ENCODE measurements around the gene PRRT3.
A peak's percentile ranks its signal among the peaks of the same experiment; 100 is the strongest.
"Not testable (repeated sequence)": the region's sequence is repeated elsewhere in the genome, so short reads cannot be mapped to it uniquely, and the experiment has no call there.

The PRRT3 gene

DNA sequence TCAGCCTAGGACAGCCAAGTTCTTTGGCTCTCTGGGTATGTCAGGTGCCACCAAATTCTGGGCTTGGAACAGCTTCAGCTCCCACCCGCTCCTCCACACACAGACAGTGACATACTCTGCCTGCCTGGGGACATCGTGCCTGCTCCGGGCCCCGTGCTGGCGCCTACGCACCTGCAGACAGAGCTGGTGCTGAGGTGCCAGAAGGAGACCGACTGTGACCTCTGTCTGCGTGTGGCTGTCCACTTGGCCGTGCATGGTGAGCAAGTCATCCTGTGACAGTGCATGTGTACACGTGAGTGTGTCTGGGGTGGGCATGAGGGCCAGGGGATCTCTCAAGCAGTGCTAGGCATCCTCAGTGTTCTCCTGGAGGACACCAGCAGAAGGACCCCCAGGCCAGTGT is 34.4 kb downstream of the PRRT3 start:
- no peak for DNase-seq

DNA sequence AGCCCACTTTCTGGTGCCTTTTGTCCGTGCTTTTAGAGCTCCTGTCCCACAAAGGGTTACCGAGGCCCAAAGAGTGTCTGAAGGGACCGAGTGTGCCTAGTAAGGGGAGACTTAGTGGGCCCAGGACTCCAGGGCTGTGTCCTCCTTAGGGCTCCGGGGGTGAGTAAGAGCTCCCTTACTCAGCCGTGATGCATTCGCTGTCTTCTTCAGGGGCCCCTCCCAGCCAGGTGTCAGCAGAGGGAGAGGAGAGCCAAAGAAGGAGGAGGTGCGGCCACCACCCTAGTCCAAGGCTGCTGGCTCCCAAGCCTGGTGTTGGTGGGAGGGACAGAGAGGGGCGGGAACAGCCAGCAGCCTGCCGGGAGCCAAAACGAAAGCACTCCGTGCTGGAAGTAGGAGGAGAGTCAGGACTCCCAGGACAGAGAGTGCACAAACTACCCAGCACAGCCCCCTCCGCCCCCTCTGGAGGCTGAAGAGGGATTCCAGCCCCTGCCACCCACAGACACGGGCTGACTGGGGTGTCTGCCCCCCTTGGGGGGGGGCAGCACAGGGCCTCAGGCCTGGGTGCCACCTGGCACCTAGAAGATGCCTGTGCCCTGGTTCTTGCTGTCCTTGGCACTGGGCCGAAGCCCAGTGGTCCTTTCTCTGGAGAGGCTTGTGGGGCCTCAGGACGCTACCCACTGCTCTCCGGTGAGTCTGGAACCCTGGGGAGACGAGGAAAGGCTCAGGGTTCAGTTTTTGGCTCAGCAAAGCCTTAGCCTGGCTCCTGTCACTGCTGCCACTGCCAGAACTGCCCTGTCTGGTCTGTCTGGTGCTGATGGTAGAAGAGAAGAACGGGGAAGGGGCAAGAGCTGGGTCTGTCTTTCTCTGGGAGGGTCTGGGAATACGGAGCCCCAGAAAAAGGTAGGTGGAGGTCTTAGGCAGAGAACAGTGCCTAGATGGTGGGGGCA is 35.2 kb downstream of the PRRT3 start, which contains the start of gene IL17RC:
TSS of gene IL17RC (plus strand) at position 365 of the 947 bp plus-strand sequence. CDS start at position 583, 218 bp downstream.
- peak; percentile 82 for DNase-seq

DNA sequence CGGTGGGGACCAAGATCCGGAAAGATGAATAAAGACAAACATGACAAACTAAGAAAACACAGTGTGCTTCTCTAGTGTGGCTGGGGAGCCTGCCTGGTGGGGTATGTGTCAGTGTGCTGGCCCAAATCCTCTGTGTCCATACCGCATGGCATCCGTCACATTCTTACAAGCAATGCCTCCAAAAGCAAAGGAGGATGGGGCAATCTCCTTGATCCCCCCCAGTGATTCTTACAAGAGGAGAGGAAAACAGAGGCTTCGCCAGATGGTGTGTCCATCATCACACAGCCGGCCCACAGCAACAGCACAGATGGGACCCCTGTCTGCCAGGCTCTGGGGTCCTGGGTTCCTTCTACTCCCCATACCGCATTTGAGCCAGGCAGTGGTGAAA is 35.9 kb downstream of the PRRT3 start:
- DNase-seq = no peak

DNA sequence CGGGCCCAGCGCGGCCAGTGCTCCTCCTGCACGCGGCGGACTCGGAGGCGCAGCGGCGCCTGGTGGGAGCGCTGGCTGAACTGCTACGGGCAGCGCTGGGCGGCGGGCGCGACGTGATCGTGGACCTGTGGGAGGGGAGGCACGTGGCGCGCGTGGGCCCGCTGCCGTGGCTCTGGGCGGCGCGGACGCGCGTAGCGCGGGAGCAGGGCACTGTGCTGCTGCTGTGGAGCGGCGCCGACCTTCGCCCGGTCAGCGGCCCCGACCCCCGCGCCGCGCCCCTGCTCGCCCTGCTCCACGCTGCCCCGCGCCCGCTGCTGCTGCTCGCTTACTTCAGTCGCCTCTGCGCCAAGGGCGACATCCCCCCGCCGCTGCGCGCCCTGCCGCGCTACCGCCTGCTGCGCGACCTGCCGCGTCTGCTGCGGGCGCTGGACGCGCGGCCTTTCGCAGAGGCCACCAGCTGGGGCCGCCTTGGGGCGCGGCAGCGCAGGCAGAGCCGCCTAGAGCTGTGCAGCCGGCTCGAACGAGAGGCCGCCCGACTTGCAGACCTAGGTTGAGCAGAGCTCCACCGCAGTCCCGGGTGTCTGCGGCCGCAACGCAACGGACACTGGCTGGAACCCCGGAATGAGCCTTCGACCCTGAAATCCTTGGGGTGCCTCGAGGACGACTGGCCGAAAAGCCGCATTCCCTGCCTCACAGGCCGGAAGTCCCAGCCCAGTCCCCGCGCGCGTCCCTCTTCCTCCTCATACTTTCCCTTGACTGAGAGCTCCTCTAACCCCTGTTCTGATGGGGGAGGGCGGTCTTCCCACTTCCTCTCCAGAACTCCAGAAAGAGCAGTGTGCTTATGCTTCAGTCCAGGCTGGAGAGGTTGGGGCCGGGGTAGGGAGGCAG is 36.7 kb downstream of the PRRT3 start:
- DNase-seq = peak; percentile 15

DNA sequence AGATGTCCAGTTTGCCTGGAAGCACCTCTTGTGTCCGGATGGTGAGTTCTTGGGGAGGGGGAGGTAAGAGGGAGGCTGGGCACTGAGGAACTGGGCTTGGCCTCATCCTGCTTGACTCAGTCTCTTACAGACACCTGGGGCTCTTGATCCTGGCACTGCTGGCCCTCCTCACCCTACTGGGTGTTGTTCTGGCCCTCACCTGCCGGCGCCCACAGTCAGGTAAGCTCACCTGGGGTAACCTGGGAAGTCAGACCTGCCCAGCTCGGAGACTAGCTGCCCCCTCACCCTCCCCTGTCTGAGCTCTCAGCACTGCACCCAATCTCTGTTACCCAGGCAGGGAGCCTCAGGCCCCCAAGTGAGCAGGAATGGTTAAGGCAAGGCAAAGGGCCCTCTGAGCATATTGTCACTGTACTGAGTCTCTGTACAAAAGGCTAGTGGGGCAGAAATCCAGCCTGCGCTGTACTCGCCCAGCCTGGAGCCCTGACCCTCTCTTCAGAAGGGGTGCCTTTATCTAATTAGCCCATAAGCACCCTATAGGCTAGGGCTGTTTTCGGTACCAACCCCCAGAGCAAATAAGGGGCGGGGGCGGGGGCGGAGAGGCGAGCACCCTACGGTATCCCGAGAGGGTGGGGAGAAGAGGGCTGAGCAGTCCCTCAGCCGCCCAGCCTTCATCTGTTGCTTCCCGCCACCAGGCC is 37.5 kb downstream of the PRRT3 start:
- peak; percentile 33 for DNase-seq

DNA sequence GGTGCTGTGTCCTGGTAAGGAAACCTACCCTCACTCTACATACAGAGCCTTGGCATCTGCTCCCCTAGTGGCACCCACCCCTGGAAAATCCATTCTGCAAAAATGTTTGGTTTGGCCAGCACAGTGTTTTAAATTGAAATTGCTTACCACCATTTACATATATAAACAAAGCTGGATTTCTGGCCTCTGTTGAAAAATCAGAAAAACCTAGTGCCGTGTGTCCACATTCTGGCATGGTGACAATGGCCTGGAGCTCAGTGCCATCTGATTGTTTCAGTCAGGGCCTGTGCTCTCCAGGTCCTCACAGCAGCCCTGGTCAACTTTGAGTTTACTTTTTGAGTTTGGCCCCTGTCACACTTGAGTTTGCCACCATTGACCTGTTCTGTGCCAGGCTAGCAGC is 38.2 kb downstream of the PRRT3 start:
- DNase-seq = no peak

DNA sequence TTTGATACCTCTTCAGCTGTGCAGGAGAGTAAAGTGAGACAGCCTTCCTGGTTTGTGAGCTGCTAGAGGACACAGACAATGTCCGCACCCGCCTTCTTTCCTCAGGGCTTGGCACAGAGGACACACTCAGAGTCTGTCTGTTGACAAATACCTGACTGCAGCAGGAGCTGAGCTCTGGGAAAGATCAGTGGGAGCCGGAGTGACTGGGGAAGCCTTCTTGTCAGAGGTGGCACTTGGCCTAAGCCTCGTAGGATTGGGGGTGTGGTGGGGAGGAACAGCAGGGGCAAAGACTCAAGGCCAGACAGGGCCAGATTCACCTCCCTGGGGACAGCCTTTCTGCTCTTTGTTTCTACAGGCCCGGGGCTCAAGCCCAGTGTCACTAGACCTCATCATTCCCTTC is 38.6 kb downstream of the PRRT3 start:
- DNase-seq = peak; percentile 7

DNA sequence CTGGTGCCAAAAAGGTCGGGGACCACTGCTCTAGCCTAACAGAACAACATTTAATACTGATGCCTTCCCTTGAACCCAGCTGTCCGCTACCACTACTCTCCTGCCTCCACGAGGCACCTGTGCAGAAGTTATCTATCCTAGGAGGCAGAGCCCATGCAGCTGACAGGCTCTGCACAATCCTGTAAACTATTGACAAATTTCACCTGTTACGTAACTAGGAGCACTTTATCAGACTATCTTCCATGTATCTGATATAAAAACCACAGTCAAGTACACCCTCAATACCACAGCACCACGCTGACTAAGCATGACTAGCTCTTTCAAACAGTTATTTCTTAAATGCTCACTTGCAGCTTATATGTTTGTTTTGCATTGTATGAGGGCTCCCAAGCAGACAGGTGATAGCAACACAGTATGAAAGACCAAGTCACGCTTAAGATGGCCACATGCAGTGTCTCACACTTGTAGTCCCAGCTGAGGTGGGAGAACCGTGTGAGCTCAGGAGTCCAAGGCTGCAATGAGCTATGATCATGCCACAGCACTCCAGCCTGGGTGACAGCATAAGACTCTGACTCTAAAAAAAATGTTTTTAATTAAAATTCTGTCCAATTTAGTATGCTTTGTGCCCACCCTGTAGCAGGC is 39.8 kb downstream of the PRRT3 start:
- DNase-seq = no peak

DNA sequence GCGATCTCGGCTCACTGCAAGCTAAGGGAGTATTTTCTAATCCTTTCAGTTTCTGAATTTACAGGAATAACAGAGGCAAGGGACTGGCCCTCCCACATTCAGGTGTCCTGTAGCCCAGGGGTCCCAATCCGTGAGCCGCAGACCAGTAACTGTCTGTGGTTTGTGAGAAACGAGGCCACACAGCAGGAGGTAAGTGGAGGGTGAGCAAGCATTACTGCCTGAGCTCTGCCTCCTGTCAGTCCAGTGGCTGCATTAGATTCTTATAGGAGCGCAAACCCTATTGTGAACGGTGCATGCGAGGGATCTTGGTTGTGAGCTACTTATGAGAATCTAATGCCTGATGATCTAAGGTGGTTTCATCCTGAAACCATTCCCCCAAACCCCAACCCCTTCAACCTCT is 40.3 kb downstream of the PRRT3 start:
- DNase-seq = no peak

DNA sequence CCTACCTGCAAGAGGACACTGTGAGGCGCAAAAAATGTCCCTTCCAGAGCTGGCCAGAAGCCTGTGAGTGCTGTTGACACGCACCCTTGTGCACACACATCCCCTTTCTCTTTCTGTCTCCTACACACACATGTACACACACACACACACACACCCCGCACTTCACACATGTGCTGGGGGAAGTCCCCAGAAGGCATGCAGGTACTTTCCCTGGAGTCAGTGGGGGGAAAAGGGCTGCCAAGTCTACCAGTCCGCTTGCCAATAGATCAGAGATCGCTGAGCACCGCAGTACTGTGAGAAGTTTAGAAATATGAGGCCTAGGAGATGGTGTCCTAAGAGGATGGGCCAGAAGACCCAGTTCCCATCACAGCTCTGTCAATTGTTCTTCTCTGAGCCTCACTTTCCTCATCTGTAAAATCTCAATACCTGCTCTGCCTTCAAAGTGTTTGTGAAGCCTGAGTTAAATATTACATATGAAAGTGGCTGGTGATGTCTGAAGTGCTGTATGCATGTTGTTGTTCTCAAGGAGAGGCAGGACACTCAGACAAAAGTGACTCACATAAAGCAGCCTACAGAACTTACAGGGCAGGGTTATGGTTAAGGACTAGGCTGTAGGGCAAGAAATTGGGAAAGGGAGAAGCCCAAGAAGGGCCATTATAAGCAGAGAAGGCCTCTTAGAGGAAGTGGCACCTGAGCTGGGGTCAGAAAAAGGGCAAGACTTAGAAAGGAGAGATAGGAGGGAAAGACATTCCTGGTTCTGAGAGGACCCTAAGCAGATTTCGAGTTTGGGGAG is 42.8 kb downstream of the PRRT3 start:
- no peak for DNase-seq

DNA sequence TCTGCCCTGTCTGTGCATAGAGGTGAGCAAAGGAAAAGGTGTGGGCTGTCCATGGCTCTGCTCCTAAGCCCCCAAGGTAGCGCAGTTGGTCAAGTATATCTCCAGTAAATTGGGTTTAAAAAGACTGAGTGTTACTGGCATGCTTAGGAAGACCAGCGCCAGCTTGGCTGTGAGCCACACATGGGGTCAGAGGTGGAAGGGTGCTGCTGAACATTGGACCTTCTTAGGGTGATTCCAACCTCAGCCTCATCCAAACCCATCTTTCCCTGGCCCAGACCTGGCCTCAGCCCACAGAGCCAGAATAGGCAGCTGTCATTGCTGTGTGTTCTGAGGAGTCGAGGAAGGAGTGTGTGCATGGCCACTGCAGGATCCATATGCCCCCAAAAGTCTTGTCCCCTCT is 43.9 kb downstream of the PRRT3 start:
- DNase-seq = no peak

DNA sequence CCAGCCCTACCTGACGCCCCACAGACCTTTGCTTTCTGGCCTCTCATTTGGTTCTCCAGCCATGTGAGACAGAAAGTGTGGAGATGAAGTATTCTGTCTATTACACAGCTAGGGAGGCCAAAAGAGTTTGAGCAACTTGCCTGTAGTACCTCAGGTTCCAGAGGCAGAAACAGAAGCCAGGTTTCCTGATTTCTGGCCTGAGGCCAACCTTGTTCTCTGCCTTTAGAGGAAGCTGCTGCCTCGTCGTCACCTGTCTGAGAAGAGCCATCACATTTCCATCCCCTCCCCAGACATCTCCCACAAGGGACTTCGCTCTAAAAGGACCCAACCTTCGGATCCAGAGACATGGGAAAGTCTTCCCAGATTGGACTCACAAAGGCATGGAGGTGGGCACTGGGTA is 45.7 kb downstream of the PRRT3 start:
- no peak for DNase-seq

DNA sequence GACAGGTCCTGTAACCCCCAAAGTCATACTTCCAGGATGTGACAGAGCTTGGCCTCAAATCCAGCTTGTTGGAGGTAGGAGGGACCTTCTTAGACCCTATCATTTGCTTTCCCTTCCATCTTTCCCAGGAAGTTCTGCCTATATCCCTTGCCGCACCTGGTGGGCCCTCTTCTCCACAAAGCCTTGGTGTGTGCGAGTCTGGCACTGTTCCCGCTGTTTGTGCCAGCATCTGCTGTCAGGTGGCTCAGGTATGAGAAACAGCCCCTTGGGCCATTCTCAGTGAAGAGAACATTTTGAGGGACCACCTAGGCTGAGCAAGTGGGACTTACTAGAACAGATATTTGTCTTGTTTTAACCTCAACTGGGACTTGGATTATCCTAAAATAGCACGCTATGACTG is 48.3 kb downstream of the PRRT3 start:
- no peak for DNase-seq

DNA sequence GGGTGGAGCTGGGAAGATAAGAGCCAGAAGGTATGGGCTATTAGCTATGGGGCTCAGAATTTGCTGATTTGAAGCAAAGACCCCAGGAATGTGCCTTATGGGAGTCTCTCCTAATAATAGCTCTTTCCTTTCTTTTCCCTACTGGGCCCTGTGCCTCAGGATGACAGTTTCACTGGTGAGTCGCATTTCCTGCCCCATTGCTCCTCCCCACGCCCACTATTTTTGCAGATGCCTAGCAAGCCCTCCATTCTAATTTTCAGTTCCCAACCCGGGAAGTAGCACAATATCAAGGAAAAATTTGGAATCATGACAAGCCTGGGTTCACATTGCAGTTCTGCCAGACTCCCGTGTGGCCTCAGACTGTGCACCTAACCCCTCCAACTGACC is 49.0 kb downstream of the PRRT3 start:
- DNase-seq = no peak

DNA sequence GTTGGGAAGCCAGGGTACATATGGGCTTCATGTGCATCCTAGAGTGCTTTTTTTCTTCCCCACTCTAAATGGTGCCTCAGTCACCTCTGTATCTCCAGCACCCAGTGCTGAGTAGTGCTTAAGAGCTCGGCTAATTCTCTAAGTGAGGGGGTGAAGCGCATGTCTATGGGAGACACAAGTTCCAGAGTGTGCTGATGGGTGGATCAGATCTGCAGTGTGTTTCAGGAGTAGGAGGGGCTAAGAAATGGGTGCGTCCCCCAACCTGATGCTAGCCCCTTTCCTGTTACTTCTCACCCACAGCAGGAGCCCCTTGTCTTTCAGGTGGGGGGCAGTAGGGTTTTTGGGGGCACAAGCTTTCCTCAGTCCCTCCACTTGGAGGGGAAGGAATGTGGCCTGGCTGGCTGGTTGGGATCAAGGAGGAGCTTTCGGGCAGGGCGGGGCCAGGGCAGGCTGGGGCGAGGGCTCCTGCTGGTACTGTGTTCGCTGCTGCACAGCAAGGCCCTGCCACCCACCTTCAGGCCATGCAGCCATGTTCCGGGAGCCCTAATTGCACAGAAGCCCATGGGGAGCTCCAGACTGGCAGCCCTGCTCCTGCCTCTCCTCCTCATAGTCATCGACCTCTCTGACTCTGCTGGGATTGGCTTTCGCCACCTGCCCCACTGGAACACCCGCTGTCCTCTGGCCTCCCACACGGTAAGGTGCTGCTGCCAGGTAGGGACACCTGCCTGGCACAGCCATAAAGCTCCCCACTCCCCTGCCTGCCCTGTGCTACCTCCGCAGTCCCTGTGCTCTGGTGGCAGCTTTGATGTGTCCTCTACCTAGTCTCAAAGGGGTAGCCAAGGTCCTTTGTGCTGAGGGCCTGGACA is 49.6 kb downstream of the PRRT3 start, which contains the start of gene IL17RE:
TSS of gene IL17RE (plus strand) at position 477 of the 866 bp plus-strand sequence. CDS start at position 562, 85 bp downstream.
- no peak for DNase-seq

DNA sequence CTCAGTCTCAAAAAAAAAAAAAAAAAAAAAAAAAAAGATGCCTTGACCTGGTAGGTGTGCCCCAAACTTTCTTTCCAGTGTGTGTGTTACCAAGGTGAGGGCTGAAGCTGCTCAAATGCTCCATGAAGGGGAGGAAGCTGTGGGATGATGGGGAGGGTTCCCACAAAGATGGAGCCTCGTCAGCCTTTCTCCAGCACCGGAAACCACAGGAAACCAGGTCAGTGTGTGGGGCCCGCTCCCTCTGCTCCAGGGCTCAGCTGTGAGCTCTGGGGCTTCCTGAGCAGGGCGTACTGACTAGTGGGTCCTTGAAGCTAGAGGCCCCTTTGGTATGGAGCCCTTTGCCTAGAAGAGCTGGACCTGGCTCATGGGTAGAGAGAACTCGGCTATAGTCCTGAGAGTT is 50.2 kb downstream of the PRRT3 start:
- DNase-seq = no peak

DNA sequence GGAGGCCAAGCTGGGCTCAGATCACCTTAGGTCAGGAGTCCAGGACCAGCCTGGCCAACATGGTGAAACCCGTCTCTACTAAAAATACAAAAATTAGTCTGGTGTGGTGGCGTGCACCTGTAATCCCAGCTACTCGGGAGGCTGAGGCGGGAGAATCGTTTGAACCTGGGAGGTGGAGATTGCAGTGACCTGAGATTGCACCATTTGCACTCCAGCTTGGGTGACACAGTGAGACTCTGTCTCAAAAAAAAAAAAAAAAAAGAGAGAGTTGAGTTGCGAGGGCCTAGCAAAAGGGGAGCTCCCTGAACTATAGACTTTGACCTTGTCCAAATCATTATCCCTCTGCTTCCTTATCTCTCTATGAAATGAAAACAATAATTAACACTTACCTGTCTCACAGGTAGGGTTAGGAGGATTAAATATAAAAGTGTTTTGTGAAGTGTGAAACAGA is 51.2 kb downstream of the PRRT3 start:
- not testable (repeated sequence) for DNase-seq

DNA sequence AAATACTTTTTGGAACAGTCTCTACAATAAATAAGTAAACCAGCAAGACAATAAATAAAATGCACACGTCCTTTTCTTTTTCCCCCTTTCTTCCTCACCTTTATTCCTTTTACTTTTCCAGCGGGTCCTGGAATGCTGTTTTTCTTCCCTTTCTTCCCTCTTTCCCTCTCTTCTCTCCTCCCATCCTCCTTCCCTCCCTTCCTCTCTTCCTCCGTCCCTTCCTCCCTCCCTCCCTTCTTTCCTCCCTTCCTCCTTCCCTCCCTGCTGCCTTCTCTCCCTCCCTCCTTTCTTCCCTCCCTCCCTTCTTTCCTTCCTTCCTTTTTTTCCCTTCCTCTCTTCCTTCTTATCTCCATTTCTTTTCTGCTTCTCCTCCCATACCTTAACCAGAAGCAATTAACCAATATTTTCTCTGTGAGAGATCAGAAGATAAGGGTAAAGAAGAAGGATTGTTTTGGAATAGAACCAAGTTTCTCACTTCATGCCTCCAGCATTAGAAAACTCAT is 52.9 kb downstream of the PRRT3 start:
- DNase-seq = no peak

DNA sequence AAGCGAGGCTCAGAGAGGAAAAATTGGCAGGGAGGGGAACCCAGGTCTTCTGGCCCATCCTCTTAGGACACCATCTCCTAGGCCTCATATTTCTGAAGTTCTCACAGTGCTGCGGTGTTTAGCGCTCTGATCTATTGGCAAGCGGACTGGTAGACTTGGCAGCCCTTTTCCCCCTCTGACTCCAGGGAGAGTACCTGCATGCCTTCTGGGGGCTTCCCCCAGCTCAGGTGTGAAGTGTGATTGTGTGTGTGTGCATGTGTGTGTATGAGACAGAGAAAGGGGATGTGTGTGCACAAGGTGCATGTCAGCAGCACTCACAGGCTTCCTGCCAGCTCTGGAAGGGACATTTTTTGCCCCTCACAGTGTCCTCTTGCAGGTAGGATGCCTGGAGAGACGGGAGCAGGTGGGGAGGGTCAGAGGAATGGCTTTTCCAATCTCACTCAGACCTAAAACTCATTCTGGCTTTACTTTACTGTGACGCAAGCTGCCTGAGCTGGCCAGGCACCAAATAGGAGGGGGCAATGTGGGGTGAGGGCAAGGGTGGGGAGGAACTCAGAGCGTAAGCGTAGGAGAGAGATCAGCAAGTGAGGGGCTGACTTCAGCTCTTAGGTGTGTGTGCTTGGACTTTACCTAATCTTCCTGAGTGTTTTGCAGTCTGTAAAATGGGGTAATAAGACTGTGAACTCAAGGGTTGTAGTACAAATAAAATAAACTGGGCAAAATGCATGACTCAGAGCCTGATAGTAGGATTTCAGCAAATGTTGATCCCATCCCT is 53.6 kb downstream of the PRRT3 start:
- DNase-seq = no peak

Data from NCI-H345 (cell line).